Neural progenitor cell (in vitro differentiated cells): Measurements from ENCODE around the gene PRRC2B. TPM values are rescaled to one million over a fixed set of nuclear protein-coding genes. Genes with fewer than 3 reads are reported as not detected.

Source experiments
- DNase-seq: peaks from one replicate; pipeline ENCODE4 v3.0.0-alpha.2; 2016; ENCODE audit warnings: low spot score
- H2AFZ ChIP-seq: fragments of 200-600 bp; sonication (generic); replicated peaks from 2 replicates; pipeline ENCODE4 v1.6.1; 2016; ENCODE audit warnings: antibody characterized with exemption
- H3F3A ChIP-seq: fragments of 200-600 bp; sonication (generic); 2 replicates; pipeline ENCODE4 v1.6.1; 2016; ENCODE audit warnings: antibody characterized with exemption, low read depth
- H3K27ac ChIP-seq: fragments of 200-600 bp; sonication (generic); 2 replicates; pipeline ENCODE4 v1.5.1; 2016; ENCODE audit warnings: mild to moderate bottlenecking
- H3K27me3 ChIP-seq: fragments of 200-600 bp; sonication (generic); 2 replicates; pipeline ENCODE4 v1.6.1; 2016; ENCODE audit warnings: mild to moderate bottlenecking, moderate library complexity
- H3K36me3 ChIP-seq: fragments of 200-600 bp; sonication (generic); 2 replicates; pipeline ENCODE4 v1.5.1; 2016
- H3K4me1 ChIP-seq: fragments of 200-600 bp; sonication (generic); 2 replicates; pipeline ENCODE4 v1.6.1; 2016; ENCODE audit warnings: mixed run types
- H3K4me2 ChIP-seq: fragments of 200-600 bp; sonication (generic); 2 replicates; pipeline ENCODE4 v1.6.1; 2016
- H3K4me3 ChIP-seq: fragments of 200-600 bp; sonication (generic); 2 replicates; pipeline ENCODE4 v1.5.1; 2016
- H3K79me2 ChIP-seq: fragments of 200-600 bp; sonication (generic); 2 replicates; pipeline ENCODE4 v1.6.1; 2016; ENCODE audit warnings: low read depth
- H3K9ac ChIP-seq: fragments of 200-600 bp; sonication (generic); 2 replicates; pipeline ENCODE4 v1.6.1; 2016
- H3K9me3 ChIP-seq: fragments of 200-600 bp; sonication (generic); 2 replicates; pipeline ENCODE4 v1.5.1; 2016; ENCODE audit warnings: low read depth
- H4K20me1 ChIP-seq: fragments of 200-600 bp; sonication (generic); 2 replicates; pipeline ENCODE4 v1.6.1; 2016; ENCODE audit warnings: low read depth
- H3K27ac Mint-ChIP-seq: 3 replicates; pipeline ENCODE4 v1.8.0; 2021; ENCODE audit warnings: mixed read lengths
- H3K27me3 Mint-ChIP-seq: 2 replicates; pipeline ENCODE4 v1.8.0; 2022; ENCODE audit warnings: low read depth, mild to moderate bottlenecking, inconsistent platforms, moderate library complexity, mixed read lengths; ENCODE audit not compliant: insufficient read depth
- H3K36me3 Mint-ChIP-seq: 3 replicates; pipeline ENCODE4 v1.8.0; 2021; ENCODE audit warnings: mixed read lengths
- H3K4me1 Mint-ChIP-seq: 3 replicates; pipeline ENCODE4 v1.8.0; 2021; ENCODE audit warnings: mixed read lengths
- H3K4me3 Mint-ChIP-seq: 3 replicates; pipeline ENCODE4 v1.8.0; 2021; ENCODE audit warnings: mild to moderate bottlenecking, moderate library complexity, mixed read lengths
- H3K9me3 Mint-ChIP-seq: 3 replicates; pipeline ENCODE4 v1.8.0; 2020; ENCODE audit warnings: mixed read lengths
- CTCF ChIP-seq: fragments of 200-600 bp; sonication (generic); IDR thresholded peaks from 2 replicates; pipeline ENCODE4 v1.5.1; 2017; ENCODE audit warnings: antibody characterized with exemption, mild to moderate bottlenecking
- EZH2 ChIP-seq: fragments of 200-600 bp; sonication (generic); IDR thresholded peaks from 2 replicates; pipeline ENCODE4 v1.6.1; 2017; ENCODE audit warnings: antibody characterized with exemption, mild to moderate bottlenecking, moderate library complexity
- EZH2phosphoT487 ChIP-seq: fragments of 200-600 bp; sonication (generic); IDR thresholded peaks from 2 replicates; pipeline ENCODE4 v1.6.1; 2017; ENCODE audit warnings: antibody characterized with exemption
- total RNA-seq: library from RNA; depleted of rRNA; stranded (reverse); fragments of >200 nt; gene quantifications from 2 replicates; pipeline ENCODE4 v1.2.3, GENCODE V29; 2015; ENCODE audit warnings: low replicate concordance

Gene PRRC2B
- total RNA-seq, 1 donor from 2014 or later, result 139 TPM

- TF ChIP-seq EZH2 (no peak), CTCF (no peak), EZH2phosphoT487 (no peak)
- no peak for DNase-seq
- Histone ChIP-seq H3F3A (peaks cover 3% of the 10 kb centered on the region), H3K27ac (no peak overlapping the region), H3K4me2 (no peak overlapping the region), H2AFZ (no peak overlapping the region), H3K9ac (no peak overlapping the region), H3K4me3 (no peak overlapping the region), H4K20me1 (peaks cover 64% of the 10 kb centered on the region), H3K79me2 (peaks cover 19% of the 10 kb centered on the region), H3K4me1 (no peaks in the 10 kb centered on the region), H3K36me3 (peaks cover 9% of the 10 kb centered on the region), H3K9me3 (no peaks in the 10 kb centered on the region), H3K27me3 (no peaks in the 10 kb centered on the region)
- H3K4me3 Mint-ChIP-seq, result no peak overlapping the region
- H3K27ac Mint-ChIP-seq, result no peak overlapping the region
- peaks cover 52% of the 10 kb centered on the region for H3K36me3 Mint-ChIP-seq
- H3K27me3 Mint-ChIP-seq, result peaks cover 16% of the 10 kb centered on the region
- no peaks in the 10 kb centered on the region for H3K9me3 Mint-ChIP-seq
- no peaks in the 10 kb centered on the region for H3K4me1 Mint-ChIP-seq
Measured at GRCh38 chr9:131484560-131485185, 90.8 kb downstream of the PRRC2B start.

DNA sequence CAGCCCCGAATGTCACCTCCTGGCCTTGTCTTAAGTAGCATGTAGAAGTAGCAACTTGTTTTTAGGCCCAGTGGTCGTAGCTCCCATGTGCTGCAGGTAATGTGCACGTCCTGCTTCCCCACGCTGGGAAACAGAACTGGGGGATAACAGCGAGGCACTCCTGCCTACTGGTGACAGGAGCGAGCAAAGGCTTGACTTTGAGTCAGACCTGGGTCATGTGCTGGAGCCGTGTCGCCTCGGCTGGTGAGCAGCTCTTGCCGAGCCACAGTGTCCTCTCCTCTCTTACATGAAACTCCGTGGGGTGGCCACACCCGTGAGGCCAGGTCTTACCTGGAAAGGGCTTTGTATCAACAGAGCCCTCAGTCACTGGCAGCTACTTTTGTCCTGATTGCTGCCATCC is 91.3 kb downstream of the PRRC2B start:
- Histone ChIP-seq H3K4me2 (no peak overlapping the region), H3K27ac (peak overlapping the region; percentile 20), H2AFZ (no peak overlapping the region), H3K4me1 (no peaks in the 10 kb centered on the region), H3K27me3 (no peaks in the 10 kb centered on the region), H3K79me2 (peaks cover 13% of the 10 kb centered on the region), H3K36me3 (peaks cover 4% of the 10 kb centered on the region), H3F3A (peaks cover 3% of the 10 kb centered on the region), H3K4me3 (no peak overlapping the region), H3K9me3 (no peaks in the 10 kb centered on the region), H3K9ac (no peak overlapping the region), H4K20me1 (peaks cover 62% of the 10 kb centered on the region)
- H3K36me3 Mint-ChIP-seq, result peaks cover 55% of the 10 kb centered on the region
- no peak overlapping the region for H3K27ac Mint-ChIP-seq
- no peaks in the 10 kb centered on the region for H3K9me3 Mint-ChIP-seq
- TF ChIP-seq CTCF, result no peak
- no peak for TF ChIP-seq EZH2
- no peak for TF ChIP-seq EZH2phosphoT487
- peaks cover 2% of the 10 kb centered on the region for H3K4me1 Mint-ChIP-seq
- peaks cover 16% of the 10 kb centered on the region for H3K27me3 Mint-ChIP-seq
- H3K4me3 Mint-ChIP-seq, result no peak overlapping the region
- no peak for DNase-seq

DNA sequence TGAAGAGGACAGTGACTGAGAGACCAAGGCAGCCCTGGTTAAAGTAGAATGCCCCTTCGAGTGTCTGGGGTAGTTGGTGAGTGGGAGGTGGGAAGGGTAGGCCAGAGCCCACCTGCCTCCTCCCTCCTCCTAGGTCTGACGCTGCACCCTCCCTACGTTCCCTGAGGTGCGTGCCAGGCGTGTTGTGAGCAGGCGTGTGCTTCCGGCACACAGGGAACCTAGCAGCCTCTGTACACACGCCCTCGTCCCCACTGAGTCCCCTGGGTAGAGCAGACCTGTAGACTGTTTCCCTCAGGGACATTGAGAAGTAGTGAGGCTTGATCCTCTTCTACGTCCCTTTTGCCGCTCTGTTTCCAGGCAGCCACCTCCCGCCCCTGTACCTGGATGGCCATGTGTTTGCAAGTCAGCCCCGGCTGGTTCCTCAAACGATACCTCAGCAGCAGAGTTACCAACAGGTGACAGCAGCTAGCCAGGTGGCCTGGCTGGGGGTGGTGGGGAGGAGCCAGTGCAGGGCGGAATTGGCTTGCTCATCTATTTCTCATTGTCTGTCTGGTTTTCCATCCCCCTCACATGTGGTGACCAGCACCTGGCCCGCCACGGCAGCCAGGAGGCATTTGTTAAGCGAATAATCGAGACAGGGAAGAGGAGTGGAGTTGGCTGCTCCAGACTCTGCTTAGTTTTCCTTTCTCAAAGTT is 92.0 kb downstream of the PRRC2B start:
- Histone ChIP-seq H3K79me2 (peaks cover 7% of the 10 kb centered on the region), H3K9ac (no peak overlapping the region), H3K9me3 (no peaks in the 10 kb centered on the region), H3K36me3 (peaks cover 3% of the 10 kb centered on the region), H3K4me2 (no peak overlapping the region), H3K27me3 (no peaks in the 10 kb centered on the region), H3F3A (peaks cover 3% of the 10 kb centered on the region), H4K20me1 (peaks cover 59% of the 10 kb centered on the region), H2AFZ (no peak overlapping the region), H3K4me1 (no peaks in the 10 kb centered on the region), H3K27ac (peak overlapping the region; percentile 20), H3K4me3 (no peak overlapping the region)
- H3K27me3 Mint-ChIP-seq, result peaks cover 16% of the 10 kb centered on the region
- peak overlapping the region; percentile 33 for H3K27ac Mint-ChIP-seq
- peaks cover 2% of the 10 kb centered on the region for H3K4me1 Mint-ChIP-seq
- H3K4me3 Mint-ChIP-seq, result peak overlapping the region; percentile 43
- TF ChIP-seq EZH2, result no peak
- TF ChIP-seq CTCF, result no peak
- TF ChIP-seq EZH2phosphoT487, result no peak
- no peak for DNase-seq
- peaks cover 59% of the 10 kb centered on the region for H3K36me3 Mint-ChIP-seq
- peaks cover 2% of the 10 kb centered on the region for H3K9me3 Mint-ChIP-seq
